AG04449 (cell line): Measurements from ENCODE around the gene MBNL2.

ENCODE experiments used
- CTCF ChIA-PET: fragments of 350-600 bp; formaldehyde crosslinking; extraction: SDS; loops from one replicate; lab custom pipeline; 2021; ENCODE audit warnings: antibody characterized with exemption; lab: Yijun Ruan, JAX
- POLR2A ChIA-PET: fragments of 400-600, 350-600 bp; formaldehyde crosslinking; extraction: SDS; loops from one replicate; lab custom pipeline; 2020; ENCODE audit warnings: antibody characterized with exemption, inconsistent platforms; lab: Yijun Ruan, JAX
- DNase-seq: peaks from one replicate; pipeline ENCODE4 v3.0.0-alpha.2; 2010; ENCODE audit warnings: low read depth, low spot score
- H3K4me3 ChIP-seq: 2 replicates; pipeline ENCODE4 v1.5.1; 2011; ENCODE audit warnings: low read depth, mild to moderate bottlenecking, control low read depth, low read length
- CTCF ChIP-seq: IDR thresholded peaks from one replicate; pipeline ENCODE4 v1.5.1; 2011; ENCODE audit warnings: mild to moderate bottlenecking, moderate library complexity, low read length, control low read depth, inconsistent platforms; ENCODE audit not compliant: insufficient read depth; ENCODE audit errors: missing control alignments

MBNL2 gene

GRCh38 chr13:97337985-97338499, 115.9 kb downstream of the MBNL2 start:
- ChIA-PET CTCF (interaction anchor here (0.6 to 1.7 kb wide), 3 partner anchors 22 to 1985 kb away, joined by 3 to 4 read pairs (median 4); no protein-coding TSS in a partner anchor), POLR2A (no interaction called here)
- DNase-seq = no peak
- no peak overlapping the region for H3K4me3 ChIP-seq
- TF ChIP-seq CTCF = no peak

GRCh38 chr13:97338571-97338970, 116.4 kb downstream of the MBNL2 start:
- CTCF ChIA-PET = interaction anchor here (1.1 to 1.7 kb wide), 2 partner anchors 21 to 229 kb away, joined by 4 read pairs; no protein-coding TSS in a partner anchor
- TF ChIP-seq CTCF = no peak
- no peak for DNase-seq
- no peak overlapping the region for H3K4me3 ChIP-seq
- POLR2A ChIA-PET = no interaction called here

- POLR2A ChIA-PET = no interaction called here
These were observed 117.2 kb downstream of the MBNL2 start for GRCh38 chr13:97339019-97339987.

GRCh38 chr13:97339988-97340749, 118.0 kb downstream of the MBNL2 start:
- ChIA-PET CTCF (interaction anchor here (1.1 to 11.0 kb wide), 4 partner anchors 9 to 228 kb away, joined by 3 to 133 read pairs (median 31); partner anchors contain the start of gene MBNL2), POLR2A (no interaction called here)
- no peak for TF ChIP-seq CTCF
- H3K4me3 ChIP-seq = no peak overlapping the region
- DNase-seq = no peak

More at GRCh38 chr13:97339019-97339987, 117.2 kb downstream of the MBNL2 start:
- DNase-seq = peak; percentile 71
- no peak for TF ChIP-seq CTCF
- H3K4me3 ChIP-seq = no peak overlapping the region
- CTCF ChIA-PET = interaction anchor here (1.1 to 11.0 kb wide), 2 partner anchors 71 to 227 kb away, joined by 3 to 133 read pairs; no protein-coding TSS in a partner anchor

- no peak for DNase-seq
- ChIA-PET CTCF (interaction anchor here (1.0 to 11.0 kb wide), 5 partner anchors 10 to 229 kb away, joined by 3 to 133 read pairs (median 5); partner anchors contain the start of gene MBNL2), POLR2A (no interaction called here)
- no peak for TF ChIP-seq CTCF
- H3K4me3 ChIP-seq = no peak overlapping the region
These were observed 119.0 kb downstream of the MBNL2 start for GRCh38 chr13:97341135-97341534.
